Stimulated activated CD4-positive, alpha-beta T cell treated with anti-CD3 and anti-CD28 coated beads, Interleukin-4, amount 100 ng/mL, for 4 hours (primary cell): Measurements from ENCODE around the gene AIG1.
"Not testable (repeated sequence)": the region's sequence is repeated elsewhere in the genome, so short reads cannot be mapped to it uniquely, and the experiment has no call there.

Source experiments
- DNase-seq, 2 experiments: peaks; one replicate each; pipeline ENCODE4 v3.0.0-alpha.2; 2020

Gene AIG1

DNA sequence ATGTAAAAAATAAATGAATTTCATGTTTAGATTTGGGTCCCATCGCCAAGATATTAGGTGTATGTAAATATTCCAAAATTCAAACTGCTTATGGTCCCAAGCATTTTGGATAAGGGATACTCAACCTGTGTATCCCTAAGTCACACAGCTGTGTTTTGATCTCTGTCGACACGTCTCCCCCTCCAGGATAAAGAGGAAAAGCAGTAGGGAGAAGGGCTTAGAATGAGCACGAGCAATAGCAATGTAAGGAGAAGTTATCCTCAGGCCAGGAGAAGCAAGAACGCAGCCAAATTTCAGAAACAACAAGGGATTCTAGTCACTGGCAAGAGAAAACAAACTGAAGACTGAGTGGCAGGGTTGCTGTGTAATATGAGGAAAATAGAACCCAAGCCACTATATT is 181.2 kb downstream of the AIG1 start:
- no peak for DNase-seq

DNA sequence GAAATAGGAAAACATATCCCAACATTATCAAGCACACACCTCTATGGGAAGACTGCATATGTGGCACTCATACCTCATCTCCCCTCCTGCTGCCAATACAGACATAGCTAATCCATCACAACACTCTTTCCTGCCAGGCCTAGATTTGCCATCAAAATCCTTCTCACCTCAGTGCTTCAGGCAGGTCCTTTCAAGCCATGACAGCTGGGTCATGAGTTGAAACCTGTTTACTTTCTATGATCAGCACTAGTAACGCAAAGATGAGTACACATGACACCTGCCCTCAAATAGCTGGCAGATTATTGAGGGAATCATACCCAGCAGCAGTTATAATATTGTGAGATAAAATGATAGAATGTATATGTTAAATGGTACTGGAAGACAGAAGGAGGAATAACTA is 183.1 kb downstream of the AIG1 start:
- DNase-seq = no peak

DNA sequence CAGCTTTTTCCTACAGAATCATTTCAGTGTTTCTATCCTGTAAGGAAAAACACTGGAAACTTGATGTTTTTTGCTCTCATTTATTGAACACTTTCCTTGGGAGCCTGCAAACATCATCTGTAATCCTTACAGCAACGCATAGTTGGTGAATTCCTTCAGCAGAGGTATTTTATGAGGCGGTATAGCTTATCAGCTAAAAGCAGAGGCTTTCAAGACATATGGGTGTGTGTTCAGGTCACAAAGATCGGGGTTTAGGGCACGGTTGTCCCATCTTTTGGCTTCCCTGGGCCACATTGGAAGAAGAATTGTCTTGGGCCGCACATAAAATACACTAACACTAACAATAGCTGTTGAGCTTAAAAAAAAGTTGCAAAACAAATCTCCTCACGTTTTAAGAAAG is 185.0 kb downstream of the AIG1 start:
- no peak for DNase-seq

DNA sequence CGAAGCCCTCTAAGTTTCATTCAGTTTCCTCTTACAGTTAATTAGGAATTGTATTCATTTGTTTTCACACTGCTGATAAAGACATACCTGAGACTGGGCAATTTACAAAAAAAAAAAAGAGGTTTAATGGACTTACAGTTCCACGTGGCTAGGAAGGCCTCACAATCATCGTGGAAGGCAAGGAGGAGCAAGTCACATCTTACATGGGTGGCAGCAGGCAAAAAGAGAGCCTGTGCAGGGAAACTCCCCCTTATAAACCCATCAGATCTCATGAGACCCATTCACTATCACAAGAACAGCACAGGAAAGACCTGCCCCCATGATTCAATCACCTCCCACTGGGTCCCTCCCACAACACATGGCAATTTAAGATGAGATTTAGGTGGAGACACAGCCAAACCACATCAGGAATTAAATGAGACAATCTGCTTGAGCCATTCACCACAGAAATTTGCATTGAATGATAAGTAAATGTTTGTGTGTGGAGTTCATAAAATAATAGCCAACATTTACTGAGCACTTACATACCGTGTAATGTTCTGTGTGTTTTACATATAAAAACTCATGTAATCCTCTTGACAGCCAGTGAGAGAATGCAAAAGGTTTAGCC is 185.6 kb downstream of the AIG1 start:
- DNase-seq = not testable (repeated sequence)

DNA sequence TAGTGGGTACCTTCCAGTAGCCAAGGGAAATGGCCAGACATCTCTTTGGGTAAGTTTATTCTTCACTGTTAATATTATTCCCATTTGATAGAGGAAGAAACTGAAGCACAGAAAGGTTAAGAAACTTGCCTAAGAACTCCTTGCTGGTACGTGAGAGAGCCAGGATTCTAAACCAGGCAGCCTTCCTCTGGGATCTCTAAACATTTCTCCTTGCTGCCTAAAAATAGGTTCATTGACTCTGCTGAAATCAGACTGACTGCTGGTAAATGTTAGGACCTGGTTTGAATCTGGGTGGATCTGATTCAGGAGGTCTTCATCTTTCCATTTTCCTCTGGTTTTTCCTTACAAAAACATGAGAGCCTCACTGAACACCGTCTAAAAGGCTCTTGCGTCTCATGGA is 186.9 kb downstream of the AIG1 start:
- DNase-seq = no peak

DNA sequence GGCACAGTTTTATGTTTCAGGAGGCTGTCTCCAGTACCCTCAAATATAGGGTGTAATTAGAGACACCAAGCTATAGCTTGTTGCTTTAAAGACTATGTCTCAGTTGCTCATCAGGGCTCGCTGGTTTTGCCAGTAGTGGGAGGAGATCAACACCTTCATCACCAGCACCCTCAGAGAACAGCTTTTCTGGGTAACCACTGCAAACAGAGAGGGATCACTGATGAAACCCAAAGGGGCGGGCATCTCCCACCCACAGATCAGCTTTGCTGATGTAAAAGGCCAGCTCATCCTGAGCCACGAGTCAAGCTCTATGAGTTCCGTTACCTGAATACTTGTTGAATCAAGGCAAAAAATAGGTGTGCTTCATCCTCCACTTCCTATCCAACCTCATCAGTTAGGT is 187.7 kb downstream of the AIG1 start:
- DNase-seq = peak in 1 of 2 experiments; percentile 31

DNA sequence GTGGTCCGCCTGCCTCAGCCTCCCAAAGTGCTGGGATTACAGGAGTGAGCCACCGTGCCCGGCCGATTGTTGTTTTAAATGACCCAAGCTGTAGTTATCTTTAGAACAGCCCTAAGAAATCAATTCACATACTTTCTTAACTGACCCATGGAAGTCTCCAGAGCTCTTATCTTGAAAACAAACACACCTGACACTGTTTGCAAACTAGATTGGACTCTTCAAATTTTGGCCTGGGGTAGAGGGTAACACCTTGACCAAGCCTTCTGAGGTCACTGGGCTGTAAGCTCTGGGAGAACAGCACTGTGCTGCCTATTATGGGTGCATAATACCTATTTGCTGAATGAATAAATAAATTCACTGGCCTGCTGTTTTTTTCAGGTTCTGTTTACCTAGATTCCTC is 190.6 kb downstream of the AIG1 start:
- DNase-seq = no peak

DNA sequence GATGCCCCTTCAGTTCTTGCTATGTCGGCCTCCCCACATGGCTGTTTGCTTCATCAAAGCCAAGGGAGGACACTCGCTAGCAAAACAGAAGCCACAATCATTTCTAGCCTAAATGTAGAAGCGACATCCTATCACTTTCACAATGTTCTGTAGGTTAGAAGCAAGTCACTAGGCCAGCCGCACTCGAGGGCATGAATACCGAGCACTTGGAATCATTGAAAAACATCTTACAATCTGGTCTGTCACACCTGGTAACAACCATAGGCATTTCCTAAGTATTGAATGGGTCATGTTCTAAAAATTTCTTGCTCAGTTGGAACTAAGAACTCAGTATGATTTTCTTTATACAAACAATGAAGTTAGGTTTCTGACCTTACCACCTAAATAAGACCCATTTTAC is 192.3 kb downstream of the AIG1 start:
- no peak for DNase-seq

DNA sequence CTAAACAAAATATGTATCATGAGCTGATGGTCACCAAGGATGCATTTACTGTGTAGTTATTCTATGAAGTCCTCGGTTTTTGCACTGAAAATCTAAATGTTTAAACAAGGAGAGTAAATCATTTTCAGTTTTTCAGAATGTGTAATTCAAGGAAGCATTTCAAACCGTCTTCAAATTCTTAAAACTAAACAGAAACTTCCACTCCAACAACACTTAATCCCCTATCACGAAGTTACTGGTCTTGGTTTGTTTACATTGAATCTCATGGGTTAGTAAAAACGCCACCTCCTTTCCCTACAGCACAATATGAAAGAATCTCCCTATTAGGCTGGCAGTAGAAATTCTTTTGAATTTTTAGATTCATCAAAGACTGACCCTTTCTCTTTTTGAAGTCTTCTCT is 192.9 kb downstream of the AIG1 start:
- no peak for DNase-seq

DNA sequence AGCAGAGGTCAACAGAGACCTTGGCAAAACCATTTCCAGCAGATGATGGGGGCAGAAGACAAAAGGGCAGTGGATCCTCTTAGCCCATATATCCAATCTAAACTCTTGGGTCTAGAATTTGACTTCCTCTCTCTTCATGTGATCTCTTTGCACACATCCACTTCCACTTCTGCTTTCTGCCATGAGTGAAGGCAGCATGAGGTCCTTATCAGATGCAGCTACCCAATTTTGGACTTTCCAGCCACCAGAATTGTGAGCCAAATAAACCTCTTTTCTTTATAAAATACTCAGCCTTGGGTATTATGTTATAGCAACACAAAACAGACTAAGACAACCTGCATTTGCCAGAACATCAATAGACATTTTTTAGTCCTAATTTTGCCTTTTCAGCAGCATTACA is 198.3 kb downstream of the AIG1 start:
- DNase-seq = no peak

DNA sequence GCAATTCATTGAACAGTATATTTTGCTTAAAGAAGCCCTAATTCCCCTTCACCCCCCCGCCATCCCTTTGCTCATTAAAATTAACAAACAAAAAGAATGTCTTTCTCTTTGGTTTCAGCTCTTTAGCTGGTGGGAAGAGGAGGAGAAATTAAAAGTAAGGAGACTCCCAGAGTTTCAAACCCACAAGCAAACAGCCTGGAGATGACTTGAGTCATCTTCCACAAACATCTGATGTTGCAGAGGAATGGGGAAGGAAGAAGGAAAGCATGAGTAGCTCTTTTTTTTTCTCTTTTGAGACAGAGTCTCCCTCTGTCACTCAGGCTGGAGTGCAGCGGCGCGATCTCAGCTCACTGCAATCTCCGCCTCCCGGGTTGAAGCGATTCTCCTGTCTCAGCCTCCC is 200.2 kb downstream of the AIG1 start:
- DNase-seq = no peak

DNA sequence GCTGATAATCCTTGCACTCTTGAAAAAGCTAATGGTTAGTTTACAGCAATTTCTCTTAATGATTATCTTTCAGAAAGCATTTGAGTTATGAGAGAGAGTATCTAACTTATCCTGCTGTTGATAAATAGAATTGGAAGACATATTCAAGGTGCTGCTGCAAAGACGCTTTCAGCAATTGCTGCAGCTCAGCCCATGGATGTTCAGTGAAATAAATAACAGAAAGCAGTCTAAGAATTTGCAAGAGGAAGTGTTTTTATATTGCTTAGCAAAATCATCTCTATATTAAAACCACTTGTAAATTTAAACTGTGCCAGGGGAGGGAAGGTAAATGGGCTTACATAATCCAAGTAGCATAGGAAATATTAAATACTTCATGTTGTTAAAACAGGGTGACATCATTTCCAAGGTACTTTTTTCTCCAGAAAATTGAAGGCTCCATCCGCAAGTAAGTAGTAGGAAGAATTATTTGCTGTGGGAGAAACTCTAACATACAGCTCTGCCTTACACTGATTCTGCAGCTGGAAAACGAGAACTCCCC is 201.3 kb downstream of the AIG1 start:
- DNase-seq = no peak

DNA sequence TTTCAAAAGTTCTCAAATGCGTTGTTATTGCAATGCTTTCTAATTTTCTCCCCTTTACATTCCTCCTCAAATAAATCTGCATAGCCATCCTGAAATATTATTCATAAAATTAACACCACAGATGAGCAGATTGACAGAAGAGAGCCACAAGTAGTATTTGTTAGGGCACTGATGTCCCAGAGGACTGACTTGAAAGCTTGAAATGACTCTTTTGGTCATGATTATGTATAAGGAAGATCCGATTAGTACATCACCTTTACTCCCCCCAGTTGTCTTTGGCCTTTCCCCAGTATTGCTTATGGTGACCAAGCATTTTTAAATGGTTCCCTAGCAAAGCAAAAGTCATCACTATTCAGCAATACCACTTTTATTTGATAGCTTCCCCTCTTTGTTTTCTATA is 202.2 kb downstream of the AIG1 start:
- no peak for DNase-seq

DNA sequence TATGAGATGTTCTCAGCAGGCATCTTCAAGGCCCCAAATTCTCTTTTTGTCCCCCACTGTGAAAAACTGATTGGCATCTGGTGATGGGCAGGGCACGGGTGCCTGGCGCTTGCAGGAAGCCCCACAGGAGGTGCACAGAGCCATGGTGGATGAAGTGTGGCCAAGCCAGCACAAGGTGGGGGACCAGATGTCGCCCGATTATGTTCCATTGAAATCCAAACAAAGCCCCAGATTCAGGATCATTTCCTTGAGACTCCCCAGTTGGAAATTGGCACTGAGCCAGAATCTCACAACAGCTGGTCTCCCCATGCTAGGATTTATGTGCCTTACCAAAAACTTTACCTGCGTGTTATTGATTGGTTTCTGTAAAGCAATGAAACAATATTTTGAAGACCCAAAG is 203.7 kb downstream of the AIG1 start:
- DNase-seq = no peak

DNA sequence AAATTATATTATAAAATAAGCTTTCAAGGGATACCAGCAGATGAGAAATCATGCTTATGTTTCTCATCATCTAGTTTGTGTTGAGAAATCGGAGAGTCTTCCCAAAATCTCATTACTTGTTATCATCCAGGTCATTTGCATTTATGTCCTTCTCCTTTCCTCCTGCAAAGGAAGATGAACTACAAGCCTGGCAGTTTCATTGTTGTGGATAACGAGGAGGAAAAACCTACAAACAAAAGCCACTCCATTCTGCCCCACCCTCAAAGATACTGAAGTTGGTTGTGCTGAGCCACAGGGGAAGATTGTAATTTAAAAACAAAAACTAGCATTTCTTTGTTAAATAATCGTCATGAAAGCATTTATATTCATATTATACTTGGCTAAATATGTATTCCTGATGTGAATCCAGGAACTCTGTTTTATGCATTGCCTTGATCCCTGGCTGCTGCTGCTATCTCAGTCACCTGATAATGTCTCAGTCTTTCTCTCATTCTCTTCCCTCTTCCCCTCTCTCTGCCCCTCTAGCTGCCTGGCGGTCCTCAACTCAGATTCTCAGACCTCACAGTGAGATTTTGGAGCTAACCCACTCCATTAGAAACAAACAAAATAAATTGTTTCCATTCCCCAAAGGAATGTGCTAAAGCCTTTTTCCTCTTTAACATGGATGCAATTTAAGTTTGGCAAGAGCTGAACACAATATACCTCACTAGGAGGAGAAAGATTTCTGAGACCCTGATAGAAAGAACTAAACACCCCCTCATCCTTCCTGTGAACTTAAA is 204.5 kb downstream of the AIG1 start:
- no peak for DNase-seq

DNA sequence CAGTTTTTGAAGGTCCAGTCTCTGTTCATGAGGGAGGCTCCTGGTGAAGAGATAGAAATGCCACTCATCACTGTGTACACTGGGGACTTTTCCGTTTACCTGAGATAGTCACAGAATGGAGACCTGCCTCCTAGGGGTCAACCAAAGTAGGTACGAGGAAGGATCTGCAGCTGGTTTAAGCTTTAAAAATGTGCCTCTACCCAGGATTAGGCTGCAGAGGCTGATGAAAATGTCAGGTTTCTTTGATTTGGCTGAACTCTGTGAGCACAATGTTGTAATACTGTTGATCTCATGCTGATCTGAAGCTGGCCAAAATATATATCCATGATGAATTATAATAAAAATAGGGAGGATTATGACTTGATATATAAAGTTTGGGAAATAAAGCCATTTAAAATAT is 207.1 kb downstream of the AIG1 start:
- no peak for DNase-seq

DNA sequence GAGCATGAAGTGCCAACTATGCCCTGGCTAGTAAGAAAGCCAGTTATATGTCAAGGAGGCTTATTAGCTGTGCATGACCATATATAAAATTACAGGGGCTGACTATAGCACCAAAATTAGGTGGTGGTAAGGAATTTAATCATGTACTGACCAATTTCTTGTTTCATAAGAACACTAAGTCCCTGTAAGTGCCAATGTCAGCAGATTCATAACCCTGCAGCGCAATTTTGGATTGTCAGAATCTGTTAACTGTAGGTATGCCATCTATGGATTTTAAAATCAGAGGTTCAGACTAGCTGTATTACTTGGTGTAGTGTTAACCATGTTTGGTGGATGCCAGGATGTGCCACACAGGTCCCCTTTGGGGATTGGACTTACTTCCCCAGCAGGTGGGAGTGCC is 207.8 kb downstream of the AIG1 start:
- DNase-seq = no peak

DNA sequence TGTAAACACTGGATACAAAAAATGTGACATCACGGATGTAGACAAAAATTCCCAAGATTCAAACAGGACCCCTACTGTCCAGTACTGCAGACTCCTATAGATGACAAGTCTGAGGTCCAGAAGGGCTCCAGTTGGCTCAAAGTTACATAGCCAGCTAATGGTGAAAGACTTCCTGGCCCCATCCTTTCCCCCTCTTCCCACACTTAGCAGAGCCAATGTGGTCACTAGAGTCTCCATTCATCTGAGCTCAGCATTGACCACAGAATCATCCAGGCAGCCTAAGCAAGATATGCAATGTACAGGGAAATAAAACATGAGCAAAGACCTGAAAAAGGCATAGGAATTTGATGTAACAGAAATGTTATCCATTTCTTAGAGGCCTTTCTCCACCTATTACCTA is 209.3 kb downstream of the AIG1 start:
- DNase-seq = no peak

DNA sequence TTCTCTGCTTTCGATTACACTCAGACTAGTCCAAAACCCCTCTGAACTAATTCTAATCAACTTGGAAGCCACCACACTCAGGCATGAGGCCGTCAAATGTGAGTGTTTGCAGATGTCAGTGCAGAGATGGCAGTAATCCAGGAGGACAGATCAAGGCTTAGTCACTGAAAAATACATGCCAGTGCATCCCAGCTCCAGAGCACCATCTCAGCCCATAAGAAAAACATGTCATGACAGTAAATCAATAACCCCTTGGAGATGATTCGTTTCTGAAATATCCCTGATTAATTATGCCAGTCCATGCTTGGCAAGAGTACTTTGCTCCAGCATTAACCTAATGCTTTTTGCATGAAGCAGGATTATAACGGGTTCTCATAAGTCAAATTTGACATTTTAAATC is 210.3 kb downstream of the AIG1 start:
- DNase-seq = no peak

DNA sequence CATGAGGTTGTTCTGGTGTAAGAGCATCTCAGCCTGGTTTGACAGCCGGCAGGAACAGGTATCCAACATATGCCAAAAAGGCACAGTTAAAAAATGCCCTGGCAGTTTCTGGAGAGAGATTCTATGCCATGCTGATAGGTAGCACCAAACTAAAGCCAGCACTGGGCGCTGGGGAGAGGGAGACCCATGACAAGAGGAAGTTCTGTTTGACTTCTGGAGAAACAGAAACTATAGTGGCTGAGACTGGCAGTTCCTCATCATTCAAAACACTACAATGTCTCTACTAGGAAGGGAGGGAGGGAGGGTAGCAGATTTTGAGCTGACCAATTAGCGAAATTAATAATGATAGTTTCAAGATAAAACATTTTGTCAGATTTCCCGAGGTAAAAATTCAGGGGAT is 215.7 kb downstream of the AIG1 start:
- no peak for DNase-seq

DNA sequence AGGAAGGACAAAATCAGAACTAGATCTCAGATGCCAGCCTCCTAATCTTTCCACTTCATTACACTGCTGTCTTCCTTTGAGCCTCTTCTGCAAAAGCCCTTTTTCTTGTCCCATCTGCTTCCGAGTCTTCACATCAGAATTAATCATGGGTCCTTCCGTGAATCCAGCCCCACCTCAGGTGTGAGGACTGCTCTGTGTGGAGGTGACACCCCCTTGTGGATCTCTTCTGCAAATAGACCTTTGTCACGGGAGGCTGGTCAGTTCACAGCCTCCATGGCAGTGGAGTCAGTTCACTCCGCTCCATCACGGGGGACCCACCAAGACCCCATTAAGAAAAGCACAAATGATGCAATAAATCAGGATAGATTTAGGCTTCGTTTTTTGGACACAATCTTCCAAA is 218.7 kb downstream of the AIG1 start:
- DNase-seq = no peak

DNA sequence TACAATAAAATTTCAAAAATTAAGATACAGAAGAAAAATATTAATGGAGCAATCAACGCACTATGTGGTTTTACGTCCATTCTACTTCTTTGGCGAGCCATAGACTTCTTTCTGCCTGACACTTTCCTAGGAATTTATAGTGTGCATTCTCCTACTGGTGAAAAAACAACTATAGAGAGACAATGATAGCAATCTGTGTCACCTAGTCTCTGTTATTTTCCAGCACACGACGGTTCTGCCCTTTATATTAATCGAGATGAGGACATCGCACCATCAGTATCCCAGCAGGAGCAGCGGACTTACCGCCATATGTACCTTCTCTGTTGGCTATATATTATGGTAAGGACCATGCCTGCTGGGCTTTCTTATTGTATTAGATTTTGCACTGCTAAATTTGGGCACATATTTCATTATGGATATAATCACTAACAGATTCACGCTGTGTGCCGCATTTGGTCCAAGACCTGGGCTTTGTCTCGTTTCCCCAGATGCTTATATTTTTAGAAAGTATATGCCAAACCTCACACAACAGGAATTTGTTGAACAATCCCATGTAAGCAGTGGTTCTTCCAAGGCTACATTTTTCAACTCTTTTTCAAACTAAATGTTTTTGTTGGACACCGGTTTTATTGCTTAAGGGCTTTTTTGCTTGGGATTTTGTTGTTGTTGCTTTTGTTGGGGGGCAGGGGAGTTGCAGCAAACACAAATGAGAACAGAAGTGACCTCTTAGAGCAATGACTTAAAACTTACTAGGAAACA is 223.4 kb downstream of the AIG1 start:
- no peak for DNase-seq

DNA sequence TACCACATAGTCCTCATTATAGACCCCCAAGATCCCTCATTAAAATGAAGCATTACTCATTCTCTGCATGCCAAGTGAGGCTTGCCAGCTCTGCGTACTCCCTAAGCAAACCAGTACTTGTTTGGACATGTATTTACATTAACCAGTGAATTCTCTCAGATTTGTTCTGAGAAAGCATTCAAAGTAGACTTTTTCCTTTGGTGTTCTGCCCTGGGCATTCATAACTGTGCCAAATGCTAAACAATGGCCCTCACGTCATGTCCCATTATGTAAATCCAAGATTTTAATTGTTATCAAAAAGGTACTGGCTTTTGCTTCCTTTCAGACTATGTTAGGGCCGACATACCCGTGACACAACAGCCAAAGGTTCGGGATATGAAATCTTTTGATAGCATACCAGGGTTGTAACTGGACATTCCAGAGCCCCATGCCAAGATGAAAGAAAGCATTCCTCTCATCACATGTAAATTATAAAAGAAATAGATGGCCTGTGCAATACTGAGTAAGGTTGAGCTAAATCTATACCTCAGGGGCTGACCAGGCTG is 225.6 kb downstream of the AIG1 start:
- DNase-seq = no peak

DNA sequence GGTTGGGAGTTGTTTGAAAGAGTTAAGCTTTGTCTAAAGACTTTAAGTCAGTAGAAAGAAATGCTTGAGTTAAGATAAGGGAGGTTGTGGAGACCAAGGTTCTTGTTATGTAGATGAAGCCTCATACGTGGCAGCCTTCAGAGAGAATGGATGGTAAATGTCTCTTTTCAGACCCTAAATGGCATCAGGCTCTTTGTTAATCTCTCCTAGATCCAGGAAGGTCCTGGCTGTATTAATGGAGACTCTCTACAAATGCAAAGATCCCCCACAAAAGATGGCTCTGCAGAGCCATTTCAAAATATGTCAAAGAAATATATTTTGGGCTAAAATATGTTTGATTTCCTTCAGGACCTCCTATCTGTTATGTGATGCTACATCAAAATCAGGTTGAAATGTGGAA is 228.2 kb downstream of the AIG1 start:
- DNase-seq = no peak
